Activated T-helper 17 cell treated with anti-CD3 and anti-CD28 coated beads, Interleukin-2, amount 50 U/mL, for 72 hours (primary cell): Measurements from ENCODE around the gene HPS1. TPM values are rescaled to one million over a fixed set of nuclear protein-coding genes. Genes with fewer than 3 reads are reported as not detected.
"Not testable (repeated sequence)": the region's sequence is repeated elsewhere in the genome, so short reads cannot be mapped to it uniquely, and the experiment has no call there.

Experiments used
- ATAC-seq: fragments of 150-1000 bp; cut with Tn5 transposase; replicated peaks from 2 replicates; pipeline ENCODE4 v1.10.0; 2021; ENCODE audit warnings: mild to moderate bottlenecking, moderate library complexity
- H3K27ac Mint-ChIP-seq: one replicate; pipeline ENCODE4 v1.8.0; 2022; ENCODE audit warnings: mixed read lengths
- H3K27me3 Mint-ChIP-seq: one replicate; pipeline ENCODE4 v1.8.0; 2022; ENCODE audit warnings: mixed read lengths
- H3K36me3 Mint-ChIP-seq: one replicate; pipeline ENCODE4 v1.8.0; 2022; ENCODE audit warnings: low read depth, mild to moderate bottlenecking, mixed read lengths
- H3K4me1 Mint-ChIP-seq: one replicate; pipeline ENCODE4 v1.8.0; 2022; ENCODE audit warnings: mixed read lengths
- H3K4me3 Mint-ChIP-seq: one replicate; pipeline ENCODE4 v1.8.0; 2022; ENCODE audit warnings: mild to moderate bottlenecking, mixed read lengths
- H3K9me3 Mint-ChIP-seq: one replicate; pipeline ENCODE4 v1.8.0; 2022; ENCODE audit warnings: mixed read lengths
- total RNA-seq, 2 donors: library from RNA; stranded (reverse); gene quantifications; one replicate each; pipeline ENCODE4 v1.2.3, GENCODE V29; 2022

HPS1 gene
- total RNA-seq, 2 donors from 2014 or later = 49.1 to 56.9 TPM

GRCh38 chr10:98384531-98385133 is 62.1 kb downstream of the HPS1 start:
- H3K9me3 Mint-ChIP-seq = no peaks in the 10 kb centered on the region
- peaks cover 4% of the 10 kb centered on the region for H3K4me1 Mint-ChIP-seq
- H3K4me3 Mint-ChIP-seq = no peak overlapping the region
- no peak for ATAC-seq
- no peaks in the 10 kb centered on the region for H3K27me3 Mint-ChIP-seq
- no peak overlapping the region for H3K27ac Mint-ChIP-seq
- H3K36me3 Mint-ChIP-seq = no peaks in the 10 kb centered on the region

GRCh38 chr10:98383869-98384268 is 62.9 kb downstream of the HPS1 start:
- Mint-ChIP-seq H3K4me3 (no peak overlapping the region), H3K27ac (no peak overlapping the region), H3K9me3 (no peaks in the 10 kb centered on the region), H3K4me1 (no peaks in the 10 kb centered on the region), H3K27me3 (no peaks in the 10 kb centered on the region), H3K36me3 (no peaks in the 10 kb centered on the region)
- ATAC-seq = no peak

DNA sequence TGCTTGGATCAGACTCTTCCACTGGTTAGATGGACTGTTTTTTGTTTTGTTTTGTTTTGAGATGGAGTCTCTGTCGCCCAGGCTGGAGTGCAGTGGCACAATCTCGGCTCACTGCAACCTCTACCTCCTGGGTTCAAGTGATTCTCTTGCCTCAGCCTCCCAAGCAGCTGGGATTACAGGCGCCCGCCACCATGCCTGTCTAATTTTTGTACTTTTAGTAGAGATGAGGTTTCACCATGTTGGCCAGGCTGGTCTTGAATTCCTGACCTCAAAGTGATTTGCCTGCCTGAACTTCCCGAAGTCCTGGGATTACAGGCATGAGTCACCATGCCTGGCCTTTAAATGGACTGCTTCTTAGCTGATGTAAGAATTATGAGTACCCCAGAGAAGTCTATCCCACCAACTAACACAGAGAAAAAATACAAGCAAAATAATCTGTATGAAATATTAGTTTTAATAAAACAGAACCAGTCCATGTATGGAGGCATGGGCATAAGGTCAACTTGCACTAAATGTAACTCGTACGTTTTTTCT is 63.5 kb downstream of the HPS1 start:
- not testable (repeated sequence) for H3K9me3 Mint-ChIP-seq, H3K36me3 Mint-ChIP-seq, H3K27me3 Mint-ChIP-seq, H3K4me1 Mint-ChIP-seq, H3K27ac Mint-ChIP-seq, ATAC-seq, H3K4me3 Mint-ChIP-seq

DNA sequence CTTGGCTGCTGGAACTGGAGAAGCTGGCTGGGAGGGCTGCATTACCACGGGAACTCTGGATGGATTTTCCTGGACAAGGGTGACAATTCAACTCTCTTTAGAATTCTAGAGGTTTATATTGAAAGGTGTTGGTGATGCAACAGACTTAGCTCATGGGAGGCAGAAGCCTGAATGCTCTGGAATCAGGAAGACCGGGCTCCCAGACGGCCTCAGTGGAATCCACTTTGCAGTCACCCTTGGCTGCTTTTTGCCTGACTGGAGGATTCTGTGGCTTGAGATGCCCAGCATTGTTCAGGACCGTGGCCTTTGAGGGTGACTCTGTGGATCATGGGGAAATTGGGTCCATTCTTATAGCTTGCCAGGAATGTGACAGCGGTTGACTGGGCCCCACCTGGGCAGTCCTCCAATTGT is 64.0 kb downstream of the HPS1 start:
- no peak overlapping the region for H3K4me3 Mint-ChIP-seq
- H3K27ac Mint-ChIP-seq = no peak overlapping the region
- ATAC-seq = no peak
- no peaks in the 10 kb centered on the region for H3K36me3 Mint-ChIP-seq
- no peaks in the 10 kb centered on the region for H3K4me1 Mint-ChIP-seq
- no peaks in the 10 kb centered on the region for H3K9me3 Mint-ChIP-seq
- H3K27me3 Mint-ChIP-seq = no peaks in the 10 kb centered on the region

DNA sequence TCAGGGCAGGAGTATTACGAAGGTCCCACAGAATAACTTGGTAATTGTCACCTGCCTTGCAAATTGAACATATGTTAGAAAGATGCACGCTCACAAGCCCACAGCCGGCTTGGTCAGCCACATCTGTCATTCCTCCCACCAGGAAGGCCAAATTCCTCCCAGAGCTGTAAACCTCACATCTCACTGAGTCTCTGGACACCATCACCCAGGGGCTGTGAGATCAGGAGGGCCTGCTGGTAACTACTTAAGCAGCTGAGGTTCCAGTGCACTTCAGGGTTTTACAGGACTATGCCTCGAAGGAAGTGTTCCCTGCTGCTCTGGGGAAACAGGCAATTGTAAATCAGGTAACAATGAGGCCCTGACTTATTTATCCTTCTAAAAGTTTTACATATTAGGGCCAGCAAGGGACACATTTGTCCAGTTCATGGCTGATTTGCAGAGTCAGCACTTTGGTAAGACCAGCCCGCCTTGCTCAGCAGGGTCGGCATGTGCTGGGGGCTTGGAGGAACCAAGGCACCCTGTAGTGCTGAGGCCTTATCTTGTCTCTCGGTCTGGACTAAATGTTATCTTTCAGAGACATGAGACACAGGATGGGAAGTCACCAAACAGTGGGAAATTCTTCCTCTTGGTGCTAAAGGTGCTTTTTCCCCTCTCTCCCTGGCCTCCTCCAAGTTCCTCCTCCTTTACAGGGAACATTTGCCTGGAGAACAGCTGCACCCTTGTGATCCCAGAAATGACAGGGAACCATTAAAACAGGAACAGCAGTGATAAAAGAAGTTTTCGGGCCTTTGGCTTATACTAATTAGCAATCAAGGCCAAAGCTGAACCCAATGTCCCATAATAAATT is 66.0 kb downstream of the HPS1 start:
- ATAC-seq = no peak
- H3K27me3 Mint-ChIP-seq = peaks cover 1% of the 10 kb centered on the region
- H3K4me1 Mint-ChIP-seq = no peaks in the 10 kb centered on the region
- H3K9me3 Mint-ChIP-seq = no peaks in the 10 kb centered on the region
- H3K36me3 Mint-ChIP-seq = no peaks in the 10 kb centered on the region
- H3K27ac Mint-ChIP-seq = no peak overlapping the region
- no peak overlapping the region for H3K4me3 Mint-ChIP-seq

DNA sequence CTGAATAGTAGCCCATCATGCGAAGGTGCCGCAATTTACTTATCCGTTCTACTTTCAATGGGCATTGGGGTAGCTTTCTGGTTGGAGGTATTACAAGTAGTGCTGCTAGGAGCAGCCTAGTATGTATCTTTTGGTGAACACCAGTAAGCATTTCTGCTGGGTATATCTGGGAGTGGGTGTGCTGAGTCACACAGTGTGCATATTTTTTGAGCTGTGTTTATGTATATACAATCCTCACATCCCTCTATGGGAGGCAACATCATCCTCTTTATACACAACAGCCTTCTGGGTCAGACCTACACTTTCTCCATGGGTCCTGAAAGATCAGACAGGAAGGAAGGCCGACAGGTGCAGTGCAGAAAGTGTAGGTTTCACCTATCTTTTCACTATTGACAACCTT is 68.0 kb downstream of the HPS1 start:
- no peaks in the 10 kb centered on the region for H3K9me3 Mint-ChIP-seq

GRCh38 chr10:98377536-98377935 is 69.2 kb downstream of the HPS1 start:
- peaks cover 11% of the 10 kb centered on the region for H3K27me3 Mint-ChIP-seq
- H3K36me3 Mint-ChIP-seq = no peaks in the 10 kb centered on the region

More for the DNA sequence above, 68.0 kb downstream of the HPS1 start:
- no peak for ATAC-seq
- Mint-ChIP-seq H3K27ac (no peak overlapping the region), H3K4me1 (no peaks in the 10 kb centered on the region), H3K27me3 (peaks cover 11% of the 10 kb centered on the region), H3K36me3 (no peaks in the 10 kb centered on the region), H3K4me3 (no peak overlapping the region)

GRCh38 chr10:98377001-98377400 is 69.7 kb downstream of the HPS1 start:
- no peak for ATAC-seq
- H3K4me3 Mint-ChIP-seq = no peak overlapping the region
- H3K4me1 Mint-ChIP-seq = no peaks in the 10 kb centered on the region
- H3K27me3 Mint-ChIP-seq = peaks cover 11% of the 10 kb centered on the region
- H3K36me3 Mint-ChIP-seq = no peaks in the 10 kb centered on the region
- H3K27ac Mint-ChIP-seq = no peak overlapping the region
- no peaks in the 10 kb centered on the region for H3K9me3 Mint-ChIP-seq

More at GRCh38 chr10:98377536-98377935, 69.2 kb downstream of the HPS1 start:
- H3K27ac Mint-ChIP-seq = no peak overlapping the region
- no peak overlapping the region for H3K4me3 Mint-ChIP-seq
- no peaks in the 10 kb centered on the region for H3K9me3 Mint-ChIP-seq
- no peak for ATAC-seq
- H3K4me1 Mint-ChIP-seq = no peaks in the 10 kb centered on the region

DNA sequence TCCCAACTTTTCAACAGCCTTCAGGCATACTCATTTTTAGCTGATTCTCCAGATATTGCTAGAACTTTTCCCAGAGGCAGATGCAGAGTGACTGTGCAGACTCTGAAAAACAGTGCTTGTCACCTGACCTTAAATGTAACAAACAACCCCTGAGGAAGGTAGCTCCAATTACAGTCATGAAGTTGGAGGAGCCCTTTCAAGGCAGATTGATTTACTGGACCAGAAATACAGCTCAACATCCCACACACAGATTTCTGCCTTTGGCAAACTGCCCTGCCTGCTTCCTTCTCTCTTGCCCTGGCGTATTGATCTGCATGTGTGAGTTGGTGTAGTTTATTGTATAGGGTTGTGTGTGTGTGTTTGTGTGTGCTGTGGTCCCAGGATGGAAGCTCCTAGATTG is 70.2 kb downstream of the HPS1 start:
- Mint-ChIP-seq H3K27ac (no peak overlapping the region), H3K4me3 (no peak overlapping the region), H3K4me1 (no peaks in the 10 kb centered on the region), H3K27me3 (peaks cover 11% of the 10 kb centered on the region), H3K9me3 (no peaks in the 10 kb centered on the region), H3K36me3 (no peaks in the 10 kb centered on the region)
- ATAC-seq = no peak

DNA sequence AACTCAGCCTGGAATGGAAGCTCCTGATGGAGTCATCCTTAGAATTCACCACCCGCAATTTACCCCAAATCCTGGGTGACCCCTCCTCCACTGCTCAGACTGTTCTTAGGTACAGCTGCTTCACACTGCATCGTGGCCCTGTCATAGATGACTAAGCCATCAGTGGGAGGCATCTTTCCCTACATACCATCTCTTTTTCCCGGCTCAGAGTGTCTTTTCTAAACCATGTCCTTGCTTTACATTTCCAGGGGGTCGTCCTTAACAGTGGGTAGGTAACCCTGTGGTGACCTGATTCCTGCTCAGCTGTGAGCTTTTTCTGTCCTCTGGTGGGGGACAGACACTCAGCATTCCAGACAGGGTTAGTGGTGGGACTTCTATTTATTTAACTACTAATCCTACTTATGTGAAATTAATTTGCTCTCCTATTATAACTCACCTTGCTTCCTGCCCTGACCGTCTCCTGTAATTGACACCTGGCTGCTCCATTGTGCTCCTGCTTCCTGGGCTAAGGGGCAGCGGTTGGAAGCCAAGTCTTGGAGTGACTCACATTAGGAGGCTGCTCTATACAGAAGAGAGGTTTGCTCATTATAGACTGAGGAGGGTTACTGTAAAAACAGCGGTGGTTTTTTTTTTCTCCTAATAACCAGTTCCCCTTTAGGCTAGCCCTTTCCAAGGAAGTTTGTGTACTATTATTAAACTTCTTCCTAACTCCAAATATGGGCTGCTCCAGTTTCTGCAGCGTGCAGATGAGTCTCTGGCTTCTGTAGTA is 72.3 kb downstream of the HPS1 start:
- Mint-ChIP-seq H3K4me3 (no peak overlapping the region), H3K4me1 (no peaks in the 10 kb centered on the region), H3K27me3 (peaks cover 11% of the 10 kb centered on the region), H3K36me3 (no peaks in the 10 kb centered on the region), H3K9me3 (no peaks in the 10 kb centered on the region), H3K27ac (no peak overlapping the region)
- no peak for ATAC-seq

DNA sequence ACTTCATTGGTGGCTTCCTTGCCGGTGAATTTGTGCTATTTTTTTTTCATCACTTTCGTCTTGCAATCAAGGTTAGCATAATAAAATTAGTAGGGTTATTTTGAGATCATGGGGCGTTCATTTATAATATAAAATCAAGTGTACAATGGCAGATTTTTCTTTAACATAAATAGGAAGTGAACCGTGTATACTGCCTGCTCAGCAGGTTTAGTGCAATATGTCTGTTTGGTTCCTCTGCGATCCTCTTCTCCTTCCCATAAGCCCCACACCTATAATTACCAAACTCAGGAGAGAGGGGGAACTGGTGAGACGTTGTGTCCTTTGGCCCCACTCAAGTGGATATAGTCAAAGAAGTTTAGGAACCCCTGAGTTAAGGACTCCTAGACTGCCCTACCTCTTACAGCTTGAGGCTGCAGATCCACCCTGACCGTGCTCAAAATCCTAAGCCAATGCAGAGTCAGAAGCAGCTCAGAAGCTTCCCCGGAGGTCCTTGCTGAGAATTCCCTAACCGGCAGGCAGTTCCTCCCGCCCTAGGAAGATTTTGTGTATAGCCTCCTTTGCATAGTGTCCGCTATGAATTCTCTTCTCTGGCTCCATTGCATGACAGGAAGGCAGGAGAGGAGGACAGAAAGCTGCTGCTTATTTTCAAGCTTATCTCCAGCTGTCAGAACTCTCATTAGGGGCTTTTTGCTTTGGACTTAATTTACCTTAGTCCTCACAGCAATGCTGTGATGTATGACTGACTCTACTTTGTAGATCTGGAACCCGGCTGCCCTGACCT is 73.3 kb downstream of the HPS1 start:
- no peaks in the 10 kb centered on the region for H3K36me3 Mint-ChIP-seq
- no peak overlapping the region for H3K4me3 Mint-ChIP-seq
- ATAC-seq = no peak
- peaks cover 12% of the 10 kb centered on the region for H3K27me3 Mint-ChIP-seq
- H3K4me1 Mint-ChIP-seq = no peaks in the 10 kb centered on the region
- no peak overlapping the region for H3K27ac Mint-ChIP-seq
- no peaks in the 10 kb centered on the region for H3K9me3 Mint-ChIP-seq

DNA sequence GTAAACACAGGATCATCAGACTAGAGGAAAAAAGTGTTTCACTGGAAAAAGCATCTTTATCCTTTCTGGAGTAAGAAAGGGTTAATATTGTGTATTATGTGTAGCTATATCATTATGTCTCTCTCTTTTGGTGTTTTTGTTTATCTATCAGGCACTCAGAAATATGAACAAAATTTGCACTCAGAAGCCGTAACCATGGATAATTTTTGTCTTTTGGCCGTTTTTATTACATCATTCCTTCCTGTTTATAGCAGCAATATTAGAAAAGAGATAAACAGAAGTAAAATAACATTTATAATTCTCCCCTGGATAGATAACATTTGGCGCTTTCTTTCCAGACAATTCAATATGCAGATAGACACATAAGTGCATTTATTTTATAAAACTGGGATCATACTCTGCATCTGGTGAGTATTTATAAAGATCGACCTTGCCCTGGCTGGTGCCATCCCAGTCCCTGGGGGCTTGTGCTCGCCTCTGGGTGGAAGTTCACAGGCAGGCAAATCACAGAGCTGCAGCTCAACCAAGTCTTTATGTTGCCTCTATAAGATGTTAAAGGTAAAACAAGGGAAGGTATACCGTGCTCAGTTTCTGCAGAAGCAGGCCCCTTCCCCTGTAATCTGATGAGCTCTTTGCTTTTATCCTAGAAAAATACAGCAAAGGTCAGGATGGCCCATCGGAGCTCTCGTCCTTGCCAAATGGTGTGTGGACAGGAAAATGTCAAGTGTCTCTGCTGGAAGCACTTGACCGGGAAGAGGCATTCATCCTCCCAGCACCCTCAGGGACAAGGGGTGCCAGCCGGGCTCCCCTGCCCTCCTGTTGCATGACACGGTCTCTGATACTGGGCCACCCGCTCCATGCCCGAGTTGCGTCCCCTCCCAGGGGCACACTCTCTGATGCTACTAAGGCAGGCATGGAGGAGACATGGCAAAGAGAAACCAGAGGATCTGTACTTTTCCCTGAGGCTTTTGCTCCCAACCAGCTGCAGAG is 75.6 kb downstream of the HPS1 start:
- Mint-ChIP-seq H3K4me1 (no peaks in the 10 kb centered on the region), H3K9me3 (no peaks in the 10 kb centered on the region), H3K27ac (no peak overlapping the region), H3K36me3 (no peaks in the 10 kb centered on the region), H3K27me3 (peaks cover 15% of the 10 kb centered on the region), H3K4me3 (no peak overlapping the region)
- no peak for ATAC-seq

GRCh38 chr10:98369801-98370200 is 76.9 kb downstream of the HPS1 start:
- peaks cover 10% of the 10 kb centered on the region for H3K27me3 Mint-ChIP-seq
- no peak overlapping the region for H3K4me3 Mint-ChIP-seq
- no peak for ATAC-seq
- H3K36me3 Mint-ChIP-seq = no peaks in the 10 kb centered on the region
- H3K9me3 Mint-ChIP-seq = no peaks in the 10 kb centered on the region
- no peaks in the 10 kb centered on the region for H3K4me1 Mint-ChIP-seq
- H3K27ac Mint-ChIP-seq = no peak overlapping the region
